EH (cell line): ENCODE data around the gene PHAX.
"Not testable (repeated sequence)": the region's sequence is repeated elsewhere in the genome, so short reads cannot be mapped to it uniquely, and the experiment has no call there.

Source experiments
- DNase-seq: peaks from one replicate; pipeline ENCODE4 v3.0.0-alpha.2; 2015; ENCODE audit warnings: low read depth

Gene PHAX

GRCh38 chr5:126605525-126605924 is 4.8 kb downstream of the PHAX start:
- DNase-seq: no peak

GRCh38 chr5:126610160-126610559 is 9.4 kb downstream of the PHAX start:
- no peak for DNase-seq

GRCh38 chr5:126610616-126611015 is 9.9 kb downstream of the PHAX start:
- DNase-seq: no peak

GRCh38 chr5:126613941-126614592 is 13.3 kb downstream of the PHAX start:
- no peak for DNase-seq

- DNase-seq: no peak
Measured at GRCh38 chr5:126615286-126615685, 14.5 kb downstream of the PHAX start.

DNA sequence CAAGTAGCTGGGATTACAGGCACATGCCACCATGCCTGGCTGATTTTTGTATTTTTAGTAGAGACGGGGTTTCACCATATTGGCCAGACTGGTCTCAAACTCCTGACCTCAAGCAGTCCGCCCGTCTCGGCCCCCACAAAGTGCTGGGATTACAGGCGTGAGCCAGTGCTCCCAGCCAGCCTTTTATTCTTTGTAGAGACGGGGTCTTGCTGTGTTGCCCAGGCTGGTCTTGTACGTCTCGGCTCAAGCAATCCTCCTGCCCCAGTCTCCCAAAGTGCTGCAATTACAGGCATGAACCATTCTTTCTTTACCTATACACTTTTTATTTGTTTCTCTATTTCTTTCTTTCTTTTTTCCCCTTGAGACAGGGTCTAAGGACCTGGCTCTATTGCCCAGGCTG is 16.9 kb downstream of the PHAX start:
- DNase-seq: not testable (repeated sequence)

DNA sequence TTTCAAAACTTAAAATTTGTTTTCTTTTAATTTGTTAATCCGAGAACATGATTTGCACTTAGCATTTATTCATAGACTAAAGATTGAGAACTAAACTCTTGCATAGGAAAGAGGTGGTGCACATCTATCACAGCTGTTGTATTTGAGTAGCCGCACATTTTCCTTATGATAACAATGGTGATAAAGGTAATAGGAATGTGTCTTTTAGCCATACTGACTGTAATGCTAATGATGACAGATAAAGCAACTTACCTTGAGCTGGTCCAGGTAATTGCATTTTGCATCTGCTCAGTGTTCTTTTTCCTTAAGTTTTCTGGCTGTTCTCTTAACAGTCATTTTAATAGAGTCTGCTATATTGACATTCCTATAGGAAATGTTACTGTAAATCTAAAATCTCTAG is 19.0 kb downstream of the PHAX start:
- DNase-seq: no peak

GRCh38 chr5:126624534-126624933 is 23.8 kb downstream of the PHAX start:
- DNase-seq: peak; percentile 96

GRCh38 chr5:126628102-126628501 is 27.4 kb downstream of the PHAX start:
- no peak for DNase-seq

- no peak for DNase-seq
Measured at GRCh38 chr5:126631920-126632319, 31.2 kb downstream of the PHAX start.

- no peak for DNase-seq
Measured at GRCh38 chr5:126633552-126633951, 32.8 kb downstream of the PHAX start.

GRCh38 chr5:126635585-126635984 is 34.8 kb downstream of the PHAX start:
- DNase-seq: no peak

DNA sequence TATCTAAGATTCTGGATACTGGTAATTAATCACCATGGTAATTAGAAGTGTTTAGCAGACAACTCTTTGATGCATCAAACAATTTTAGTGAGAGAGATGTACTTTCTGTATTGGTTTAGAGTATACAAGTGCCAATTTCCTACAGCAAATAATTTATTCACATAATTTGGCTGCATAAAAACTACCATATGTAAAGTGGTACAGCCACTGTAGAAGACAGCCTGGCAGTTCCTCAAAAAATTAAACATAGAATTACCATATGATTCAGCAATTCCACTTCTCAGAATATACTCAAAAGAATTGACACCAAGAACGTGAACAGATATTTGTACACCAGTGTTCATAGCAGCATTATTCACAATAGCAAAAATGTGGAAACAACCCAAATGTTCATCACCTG is 36.2 kb downstream of the PHAX start:
- no peak for DNase-seq

GRCh38 chr5:126640866-126641265 is 40.1 kb downstream of the PHAX start:
- DNase-seq: no peak

DNA sequence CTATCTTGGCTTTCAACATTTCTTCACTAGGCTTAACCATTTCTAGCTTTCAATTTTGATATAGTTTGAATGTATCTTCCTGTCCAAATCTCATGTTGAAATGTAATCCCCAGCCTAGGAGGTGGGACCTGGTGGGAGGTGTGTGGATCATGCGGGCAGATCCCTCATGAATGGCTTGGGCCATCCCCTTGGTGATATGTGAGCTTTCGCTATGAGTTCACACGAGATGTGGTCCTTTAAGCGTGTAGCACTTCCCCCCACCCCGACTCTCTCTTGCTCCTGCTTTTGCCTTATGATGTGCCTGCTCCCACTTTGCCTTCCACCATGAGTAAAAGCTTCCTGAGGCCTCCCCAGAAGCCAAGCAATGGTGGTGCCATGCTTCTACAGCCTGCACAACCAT is 40.6 kb downstream of the PHAX start:
- no peak for DNase-seq

GRCh38 chr5:126645132-126645531 is 44.4 kb downstream of the PHAX start:
- no peak for DNase-seq

GRCh38 chr5:126647071-126647470 is 46.3 kb downstream of the PHAX start:
- DNase-seq: no peak

DNA sequence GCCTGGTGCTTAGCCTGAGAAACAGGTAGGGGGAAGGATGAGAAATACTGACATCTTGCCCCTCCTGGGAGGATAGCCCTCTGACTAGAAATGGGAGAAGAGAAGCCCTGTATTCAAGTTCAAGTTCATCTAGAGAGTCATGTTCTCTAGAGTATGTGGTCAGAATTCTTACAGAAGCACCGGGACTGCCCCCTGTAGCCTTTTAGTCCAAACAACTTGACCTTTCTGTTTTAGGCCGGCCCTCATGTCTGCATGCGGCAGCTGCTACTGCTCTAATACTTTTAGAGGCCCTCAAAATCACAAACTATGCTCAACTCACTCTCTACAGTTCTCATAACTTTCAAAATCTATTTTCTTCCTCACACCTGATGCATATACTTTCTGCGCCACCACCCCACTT is 47.7 kb downstream of the PHAX start:
- no peak for DNase-seq

DNA sequence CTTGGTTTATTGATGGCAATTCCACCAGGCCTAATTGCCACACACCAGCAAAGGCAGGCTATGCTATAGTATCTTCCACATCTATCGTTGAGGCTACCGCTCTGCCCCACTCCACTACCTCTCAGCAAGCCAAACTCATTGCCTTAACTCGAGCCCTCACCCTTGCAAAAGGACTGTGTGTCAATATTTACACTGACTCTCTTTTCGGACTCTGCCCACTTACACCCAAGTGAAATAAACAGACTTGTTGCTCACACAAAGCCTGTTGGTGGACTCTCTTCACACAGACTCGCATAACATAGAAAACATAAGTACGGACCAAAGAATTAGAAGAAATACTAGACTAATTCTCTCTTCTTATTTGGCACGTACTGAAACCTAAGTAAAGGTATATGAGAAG is 48.3 kb downstream of the PHAX start:
- DNase-seq: not testable (repeated sequence)

DNA sequence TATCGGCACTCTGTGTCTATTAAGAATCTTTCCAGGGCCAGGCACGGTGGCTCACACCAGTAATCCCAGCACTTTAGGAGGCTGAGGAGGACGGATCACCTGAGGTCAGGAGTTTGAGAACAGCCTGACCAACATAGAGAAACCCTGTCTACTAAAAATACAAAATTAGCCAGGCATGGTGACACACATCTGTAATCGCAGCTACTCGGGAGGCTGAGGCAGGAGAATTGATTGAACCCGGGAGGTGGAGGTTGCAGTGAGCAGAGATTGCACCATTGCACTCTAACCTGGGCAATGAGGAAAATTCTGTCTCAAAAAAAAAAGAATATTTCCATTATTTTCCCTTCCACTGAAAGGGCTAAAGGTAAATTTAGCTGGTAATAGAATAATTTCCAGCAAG is 49.0 kb downstream of the PHAX start:
- DNase-seq: not testable (repeated sequence)

DNA sequence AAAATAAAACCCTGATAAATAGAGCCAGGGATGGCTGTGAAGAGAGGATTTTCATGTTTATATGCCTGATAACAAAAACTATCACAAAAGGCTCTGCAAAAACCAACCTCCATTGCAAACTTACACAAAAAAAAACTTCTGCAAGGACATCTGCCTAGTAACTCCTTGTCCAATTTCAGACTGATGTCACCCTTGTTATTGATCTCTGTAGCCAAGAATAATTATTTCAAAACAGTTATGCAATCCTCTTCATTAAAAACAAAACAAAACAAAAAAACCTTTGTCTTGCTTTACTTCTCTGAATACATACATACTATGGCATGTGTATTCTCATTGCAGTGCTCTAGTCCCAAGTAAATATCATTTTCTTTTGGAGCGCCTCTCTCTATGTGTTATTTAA is 49.7 kb downstream of the PHAX start:
- no peak for DNase-seq

DNA sequence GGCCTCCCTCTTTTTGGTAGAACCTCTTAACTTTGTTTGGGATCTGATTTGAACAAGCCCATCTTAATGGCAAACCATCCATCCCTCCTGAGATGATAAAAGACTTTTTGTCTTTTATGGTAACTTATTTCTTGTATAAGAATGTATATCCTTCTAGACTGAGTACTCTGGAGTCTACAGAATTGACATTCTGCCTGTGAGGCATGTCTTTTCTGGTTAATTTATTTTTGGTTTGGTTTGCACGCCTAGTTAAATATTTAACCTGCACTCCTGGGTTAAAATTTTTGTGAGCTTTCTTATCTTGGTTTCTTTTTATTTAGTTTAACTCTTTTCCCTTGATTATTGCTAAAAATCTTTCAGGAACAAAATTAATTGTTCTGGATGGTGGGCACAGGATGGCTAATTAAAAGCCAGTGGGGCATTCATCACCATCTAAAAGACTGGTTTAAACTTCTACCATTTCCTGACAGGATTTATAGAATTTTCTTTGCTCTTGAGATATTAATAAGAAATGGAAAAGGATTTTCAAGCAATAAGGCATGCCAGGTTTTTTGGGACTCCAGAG is 50.3 kb downstream of the PHAX start:
- no peak for DNase-seq

DNA sequence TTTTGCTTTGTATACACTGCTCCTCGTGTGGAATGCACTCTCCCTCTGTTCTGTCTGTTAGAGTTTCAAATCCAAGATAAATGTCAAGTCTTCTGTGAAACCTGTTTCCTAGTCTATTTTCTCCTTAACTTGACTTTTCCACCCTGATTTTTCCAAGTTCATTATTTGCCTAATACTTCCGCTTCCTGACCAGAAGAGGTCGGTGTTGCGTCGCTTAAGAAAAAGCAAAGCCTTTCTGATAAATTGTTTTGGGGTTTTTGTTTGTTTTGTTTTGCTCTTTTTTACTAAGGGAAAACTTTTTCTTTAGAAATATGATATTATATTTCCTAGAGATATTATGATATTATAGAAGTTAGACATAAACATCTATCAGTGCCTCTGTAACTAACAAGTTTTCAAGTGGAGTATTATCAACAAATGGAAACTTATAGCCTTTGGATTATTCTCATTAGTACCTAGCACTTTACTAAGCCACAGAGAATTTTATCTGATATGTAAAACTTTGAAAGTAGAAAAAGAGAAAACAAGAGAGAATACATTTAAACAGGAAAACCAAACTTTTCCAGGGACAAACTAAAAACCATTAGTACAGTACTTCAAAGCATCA is 55.8 kb downstream of the PHAX start:
- DNase-seq: peak; percentile 55

GRCh38 chr5:126658561-126658960 is 57.8 kb downstream of the PHAX start:
- DNase-seq: no peak
